ENCODE results near the gene TASP1. TPM values are rescaled to one million over a fixed set of nuclear protein-coding genes. Genes with fewer than 3 reads are reported as not detected.

TASP1 gene
- total and polyA plus RNA-seq, 2 donors from 2014 or later, result 6.0 to 22.7 TPM

DNA sequence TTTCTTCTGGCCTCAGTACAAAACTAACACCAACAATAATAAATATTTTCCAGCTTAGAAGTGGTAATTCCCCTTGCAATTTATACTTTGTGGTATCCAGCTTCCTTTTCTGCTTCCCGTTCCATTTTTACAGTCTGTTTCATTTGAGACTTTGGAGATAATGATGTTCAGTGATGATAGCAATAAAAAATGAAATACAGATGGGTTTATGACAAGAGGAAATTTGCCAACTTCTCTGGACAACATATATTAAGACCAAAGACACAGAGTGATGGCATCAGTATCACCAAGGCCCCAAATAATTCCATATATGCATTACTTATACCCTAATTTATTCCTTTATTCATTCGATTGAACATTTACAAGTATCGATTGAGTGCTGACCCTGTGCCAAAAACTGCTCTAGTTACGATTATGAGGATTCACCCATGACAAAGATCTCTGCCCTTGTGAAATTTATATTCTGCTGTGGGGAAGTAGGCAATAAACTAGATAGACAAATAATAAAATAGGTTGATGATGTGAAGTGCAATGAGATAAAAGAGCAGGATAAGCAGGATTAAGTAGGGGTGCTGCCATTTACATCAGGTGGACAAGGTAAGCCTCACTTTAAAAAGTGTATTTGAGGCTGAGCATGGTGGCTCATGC is 18.1 kb upstream of the TASP1 start:
- FAIRE-seq, result no peak
- H3K27ac ChIP-seq (ENCODE audit: low read depth in 2 of 2, low read length in 2 of 2), result no peak overlapping the region
- no peak overlapping the region for H3K4me3 ChIP-seq (ENCODE audit: low read length in 3 of 3)
- H3K4me1 ChIP-seq (ENCODE audit: control insufficient read depth in 2 of 3, insufficient read depth in 2 of 3, low read depth in 1 of 3, low read length in 3 of 3), result no peaks in the 10 kb centered on the region
- no peak overlapping the region for H3K9ac ChIP-seq (ENCODE audit: low read length in 3 of 3)
- H3K27me3 ChIP-seq (ENCODE audit: control insufficient read depth, insufficient read depth, low read length), result no peaks in the 10 kb centered on the region
- H3K9me3 ChIP-seq (ENCODE audit: control insufficient read depth in 2 of 3, insufficient read depth in 1 of 3, low read length in 3 of 3), result no peaks in the 10 kb centered on the region
- intact Hi-C loops (cut with DNase I), result no loop called here
- TF ChIP-seq, protein P1, sequence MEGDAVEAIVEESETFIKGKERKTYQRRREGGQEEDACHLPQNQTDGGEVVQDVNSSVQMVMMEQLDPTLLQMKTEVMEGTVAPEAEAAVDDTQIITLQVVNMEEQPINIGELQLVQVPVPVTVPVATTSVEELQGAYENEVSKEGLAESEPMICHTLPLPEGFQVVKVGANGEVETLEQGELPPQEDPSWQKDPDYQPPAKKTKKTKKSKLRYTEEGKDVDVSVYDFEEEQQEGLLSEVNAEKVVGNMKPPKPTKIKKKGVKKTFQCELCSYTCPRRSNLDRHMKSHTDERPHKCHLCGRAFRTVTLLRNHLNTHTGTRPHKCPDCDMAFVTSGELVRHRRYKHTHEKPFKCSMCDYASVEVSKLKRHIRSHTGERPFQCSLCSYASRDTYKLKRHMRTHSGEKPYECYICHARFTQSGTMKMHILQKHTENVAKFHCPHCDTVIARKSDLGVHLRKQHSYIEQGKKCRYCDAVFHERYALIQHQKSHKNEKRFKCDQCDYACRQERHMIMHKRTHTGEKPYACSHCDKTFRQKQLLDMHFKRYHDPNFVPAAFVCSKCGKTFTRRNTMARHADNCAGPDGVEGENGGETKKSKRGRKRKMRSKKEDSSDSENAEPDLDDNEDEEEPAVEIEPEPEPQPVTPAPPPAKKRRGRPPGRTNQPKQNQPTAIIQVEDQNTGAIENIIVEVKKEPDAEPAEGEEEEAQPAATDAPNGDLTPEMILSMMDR (IDR thresholded peaks at IDR 0.05; ENCODE audit: borderline replicate concordance, extremely low read depth, insufficient read depth), result no peak
- no peaks in the 10 kb centered on the region for H3K36me3 ChIP-seq (ENCODE audit: control insufficient read depth in 2 of 3, insufficient read depth in 3 of 3, low read length in 3 of 3)
- DNase-seq, result no peak

DNA sequence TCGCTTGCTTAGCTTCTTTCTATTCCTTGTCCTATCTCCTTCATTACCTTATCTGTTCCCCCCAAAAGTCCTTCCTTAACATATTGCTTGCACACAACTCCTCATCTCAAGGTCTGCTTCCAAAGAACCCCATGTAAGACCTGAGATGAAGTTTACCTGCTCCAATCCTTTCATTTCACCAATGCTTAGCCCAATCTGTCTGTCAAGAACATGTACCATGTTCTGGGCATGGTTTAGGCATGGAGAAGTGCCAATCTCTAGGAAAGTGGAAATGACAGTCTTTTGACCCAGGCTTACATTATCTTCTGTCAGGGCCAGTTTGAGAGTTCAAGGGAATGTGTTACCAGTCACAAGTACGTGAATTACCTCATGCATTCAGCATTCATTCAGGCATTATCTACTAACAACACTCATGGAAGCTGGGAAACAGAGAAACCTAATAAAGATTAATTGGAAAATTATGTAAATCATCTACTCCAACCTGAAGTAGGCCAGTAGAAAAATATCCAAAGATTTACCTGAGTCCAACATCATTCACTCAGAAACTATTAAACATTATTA is 15.8 kb upstream of the TASP1 start:
- Histone ChIP-seq H3K4me1 (ENCODE audit: control insufficient read depth in 2 of 3, insufficient read depth in 2 of 3, low read depth in 1 of 3, low read length in 3 of 3) (no peaks in the 10 kb centered on the region), H3K36me3 (ENCODE audit: control insufficient read depth in 2 of 3, insufficient read depth in 3 of 3, low read length in 3 of 3) (no peaks in the 10 kb centered on the region), H3K9ac (ENCODE audit: low read length in 3 of 3) (no peak overlapping the region), H3K9me3 (ENCODE audit: control insufficient read depth in 2 of 3, insufficient read depth in 1 of 3, low read length in 3 of 3) (no peaks in the 10 kb centered on the region), H3K27ac (ENCODE audit: low read depth in 2 of 2, low read length in 2 of 2) (no peak overlapping the region), H3K27me3 (ENCODE audit: control insufficient read depth, insufficient read depth, low read length) (no peaks in the 10 kb centered on the region), H3K4me3 (ENCODE audit: low read length in 3 of 3) (no peak overlapping the region)
- intact Hi-C loops (cut with DNase I), result no loop called here
- DNase-seq (no peak), FAIRE-seq (no peak)
- TF ChIP-seq, protein P1 (IDR thresholded peaks at IDR 0.05; ENCODE audit: borderline replicate concordance, extremely low read depth, insufficient read depth), result no peak

DNA sequence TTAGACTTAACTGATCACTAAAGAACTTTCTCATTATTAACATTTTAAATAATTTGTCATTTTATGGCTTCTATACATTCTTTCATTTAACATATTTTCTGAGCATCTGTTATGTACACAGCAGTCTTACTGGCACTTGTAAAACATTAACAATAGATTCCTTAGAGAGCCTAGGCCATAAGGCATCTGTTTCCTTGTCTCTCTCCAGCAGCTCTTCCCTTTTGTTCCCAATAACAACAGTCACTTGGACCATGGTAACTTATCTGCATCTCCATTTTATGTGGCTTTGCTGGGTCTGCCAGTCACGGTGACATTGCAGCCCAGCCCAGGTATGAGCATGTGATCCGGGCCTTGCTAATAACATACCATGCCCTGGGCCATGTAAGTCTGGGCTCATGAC is 11.7 kb upstream of the TASP1 start:
- intact Hi-C loops (cut with DNase I), result no loop called here
- Histone ChIP-seq H3K9me3 (ENCODE audit: control insufficient read depth in 2 of 3, insufficient read depth in 1 of 3, low read length in 3 of 3) (no peaks in the 10 kb centered on the region), H3K4me1 (ENCODE audit: control insufficient read depth in 2 of 3, insufficient read depth in 2 of 3, low read depth in 1 of 3, low read length in 3 of 3) (no peaks in the 10 kb centered on the region), H3K4me3 (ENCODE audit: low read length in 3 of 3) (no peak overlapping the region), H3K27me3 (ENCODE audit: control insufficient read depth, insufficient read depth, low read length) (no peaks in the 10 kb centered on the region), H3K27ac (ENCODE audit: low read depth in 2 of 2, low read length in 2 of 2) (no peak overlapping the region), H3K36me3 (ENCODE audit: control insufficient read depth in 2 of 3, insufficient read depth in 3 of 3, low read length in 3 of 3) (no peaks in the 10 kb centered on the region), H3K9ac (ENCODE audit: low read length in 3 of 3) (no peak overlapping the region)
- TF ChIP-seq, protein P1 (IDR thresholded peaks at IDR 0.05; ENCODE audit: borderline replicate concordance, extremely low read depth, insufficient read depth), result no peak
- DNase-seq (no peak), FAIRE-seq (no peak)

All from kidney (tissue), 14 donors.